Gastrocnemius medialis (tissue), 4 donors: ENCODE data around the gene SPAG5. TPM values are rescaled to one million over a fixed set of nuclear protein-coding genes. Genes with fewer than 3 reads are reported as not detected.

Source experiments
- ATAC-seq, 2 donors: fragments of 150-250 bp; one replicate each; pipeline ENCODE4 v1.9.1; 2016
- DNase-seq, 2 donors: peaks; one replicate each; pipeline ENCODE4 v3.0.0-alpha.2; 2019
- H3K27ac ChIP-seq, 4 donors: fragments of 200-600 bp; sonication (generic); 1 replicate in 1 of 4; 2 replicates in 3 of 4; pipeline ENCODE4 v1.5.1; 2016 to 2018; ENCODE audit warnings: mild to moderate bottlenecking in 2 of 4, moderate library complexity in 1 of 4
- H3K27me3 ChIP-seq, 3 donors: fragments of 200-600 bp; sonication (generic) in 2 of 3; 1 replicate in 1 of 3; 2 replicates in 2 of 3; pipeline versions ENCODE4 v1.5.1 to v1.6.0; 2016 to 2019; ENCODE audit warnings: mild to moderate bottlenecking in 1 of 3, moderate library complexity in 1 of 3
- H3K36me3 ChIP-seq, 2 donors: fragments of 200-600 bp; sonication (generic) in 1 of 2; one replicate each; pipeline ENCODE4 v1.5.1; 2017 to 2018
- H3K4me1 ChIP-seq, 2 donors: fragments of 200-600 bp; sonication (generic) in 1 of 2; one replicate each; pipeline ENCODE4 v1.5.1; 2016 to 2017; ENCODE audit warnings: mild to moderate bottlenecking in 2 of 2
- H3K4me3 ChIP-seq, 4 donors: fragments of 200-600 bp; sonication (generic) in 3 of 4; 1 replicate in 1 of 4; 2 replicates in 3 of 4; pipeline ENCODE4 v1.5.1; 2016 to 2019; ENCODE audit warnings: mild to moderate bottlenecking in 2 of 4
- H3K9me3 ChIP-seq, 3 donors: fragments of 200-600 bp; sonication (generic) in 2 of 3; 1 replicate in 1 of 3; 2 replicates in 2 of 3; pipeline ENCODE4 v1.5.1; 2016 to 2019
- CTCF ChIP-seq, 5 experiments: fragments of 450-650 bp in 3 of 5; fragments of 200-600 bp in 2 of 5; sonication (generic) in 2 of 5; IDR thresholded peaks in 4 of 5; conservative IDR thresholded peaks in 1 of 5; 1 replicate in 4 of 5; 2 replicates in 1 of 5; pipeline ENCODE4 v1.5.1; 2016 to 2019; ENCODE audit warnings: antibody characterized with exemption in 5 of 5, mild to moderate bottlenecking in 3 of 5, moderate library complexity in 3 of 5
- POLR2A ChIP-seq, 2 donors: fragments of 450-650 bp; IDR thresholded peaks; one replicate each; pipeline ENCODE4 v1.6.1; 2017; ENCODE audit warnings: antibody characterized with exemption in 2 of 2, mild to moderate bottlenecking in 2 of 2, moderate library complexity in 2 of 2
- in situ Hi-C, 4 donors: fragments of 200-750 bp; cut with MboI; loops; one replicate each; pipeline versions ENCODE4 v1.15.0 to v1.8.0; 2017; ENCODE audit warnings: low sequenced_read_pairs in 4 of 4
- intact Hi-C: fragments of 100-400 bp; cut with DNase I; formaldehyde crosslinking; loops from one replicate; pipeline ENCODE4 v1.15.1; 2023; ENCODE audit warnings: low total_unique reads
- total RNA-seq, 4 donors: library from RNA; depleted of rRNA; stranded (reverse); fragments of >200 nt; gene quantifications; one replicate each; pipeline versions ENCODE4 v1.1.0 to v1.2.3, GENCODE V29; 2016

The SPAG5 gene
- total RNA-seq, 4 donors from 2014 or later, result 0.41 to 1.5 (median 0.96) TPM

- Histone ChIP-seq H3K4me3 (no peak overlapping the region), H3K27ac (no peak overlapping the region), H3K4me1 (peaks cover 24 to 25% of the 10 kb centered on the region in 2 donors), H3K9me3 (no peaks in the 10 kb centered on the region), H3K27me3 (no peaks in the 10 kb centered on the region), H3K36me3 (no peaks in the 10 kb centered on the region)
- no peak for TF ChIP-seq CTCF (IDR thresholded peaks at IDR 0.05 in 4 of 5, conservative IDR thresholded peaks at IDR 0.05 in 1 of 5)
- ATAC-seq (no peak), DNase-seq (no peak)
- intact Hi-C loops (no loop called here), in situ Hi-C loops (loop anchor here in 1 of 4 donors (25.0 kb wide), 1 partner anchor 88 kb away; the partner anchor contains the start of genes SDF2 and SUPT6H)
These were observed 24.8 kb downstream of the SPAG5 start for GRCh38 chr17:28573966-28574480.

- Histone ChIP-seq H3K4me3 (no peak overlapping the region), H3K36me3 (no peaks in the 10 kb centered on the region), H3K27ac (no peak overlapping the region), H3K4me1 (peaks cover 25% of the 10 kb centered on the region in 2 donors), H3K9me3 (no peaks in the 10 kb centered on the region), H3K27me3 (no peaks in the 10 kb centered on the region)
- in situ Hi-C loops (loop anchor here in 1 of 4 donors (25.0 kb wide), 1 partner anchor 89 kb away; the partner anchor contains the start of genes SDF2 and SUPT6H), intact Hi-C loops (no loop called here)
- no peak for DNase-seq
- no peak for TF ChIP-seq CTCF (IDR thresholded peaks at IDR 0.05 in 4 of 5, conservative IDR thresholded peaks at IDR 0.05 in 1 of 5)
- TF ChIP-seq POLR2A (IDR thresholded peaks at IDR 0.05), result no peak
- ATAC-seq, result no peak
These were observed 25.3 kb downstream of the SPAG5 start for GRCh38 chr17:28573521-28573920.

GRCh38 chr17:28573040-28573380 is 25.8 kb downstream of the SPAG5 start:
- Histone ChIP-seq H3K9me3 (no peaks in the 10 kb centered on the region), H3K4me3 (no peak overlapping the region), H3K27ac (no peak overlapping the region), H3K36me3 (no peaks in the 10 kb centered on the region), H3K27me3 (no peaks in the 10 kb centered on the region), H3K4me1 (peaks cover 25% of the 10 kb centered on the region in 2 donors)
- no peak for DNase-seq
- in situ Hi-C loops (loop anchor here in 1 of 4 donors (25.0 kb wide), 1 partner anchor 89 kb away; the partner anchor contains the start of genes SDF2 and SUPT6H), intact Hi-C loops (no loop called here)
- ATAC-seq, result no peak
- TF ChIP-seq POLR2A (IDR thresholded peaks at IDR 0.05) (no peak), CTCF (IDR thresholded peaks at IDR 0.05 in 4 of 5, conservative IDR thresholded peaks at IDR 0.05 in 1 of 5) (no peak)

- no peaks in the 10 kb centered on the region for H3K36me3 ChIP-seq
- no peaks in the 10 kb centered on the region for H3K27me3 ChIP-seq
- in situ Hi-C loops (loop anchor here in 1 of 4 donors (25.0 kb wide), 1 partner anchor 90 kb away; the partner anchor contains the start of genes SDF2 and SUPT6H), intact Hi-C loops (no loop called here)
- H3K9me3 ChIP-seq, result no peaks in the 10 kb centered on the region
- peak overlapping the region; percentile 84 to 88 (median 87) for H3K27ac ChIP-seq
- ATAC-seq (no peak), DNase-seq (no peak)
- TF ChIP-seq POLR2A (IDR thresholded peaks at IDR 0.05) (no peak), CTCF (IDR thresholded peaks at IDR 0.05 in 4 of 5, conservative IDR thresholded peaks at IDR 0.05 in 1 of 5) (no peak)
- H3K4me1 ChIP-seq, result peaks cover 25% of the 10 kb centered on the region in 2 donors
- peak overlapping the region; percentile 70 to 98 (median 89) for H3K4me3 ChIP-seq
These were observed 26.4 kb downstream of the SPAG5 start for GRCh38 chr17:28572259-28573039.
